Natural killer cell treated with Interleukin-12 subunit alpha and Interleukin-12 subunit beta and Interleukin-15 and Interleukin-18, amount 100 ng/mL, for 72 hours (primary cell): ENCODE results near the gene ULBP2. TPM values are rescaled to one million over a fixed set of nuclear protein-coding genes. Genes with fewer than 3 reads are reported as not detected.
"Not testable (repeated sequence)": the region's sequence is repeated elsewhere in the genome, so short reads cannot be mapped to it uniquely, and the experiment has no call there.

Experiments
- ATAC-seq, 2 donors: fragments of 150-1000 bp; cut with Tn5 transposase in 1 of 2; sonication (Bioruptor Pico), chemical (Tn5 transposase) in 1 of 2; 2 replicates each; pipeline ENCODE4 v1.10.0; 2021
- DNase-seq: peaks from one replicate; pipeline ENCODE4 v3.0.0; 2022; ENCODE audit warnings: low spot score
- H3K27ac Mint-ChIP-seq, 2 donors: 1 replicate in 1 of 2; 2 replicates in 1 of 2; pipeline ENCODE4 v1.8.0; 2022; ENCODE audit warnings: mixed read lengths in 2 of 2, mild to moderate bottlenecking in 1 of 2, moderate library complexity in 1 of 2
- H3K27me3 Mint-ChIP-seq, 2 donors: 1 replicate in 1 of 2; 2 replicates in 1 of 2; pipeline ENCODE4 v1.8.0; 2022; ENCODE audit warnings: mixed read lengths in 2 of 2
- H3K36me3 Mint-ChIP-seq: one replicate; pipeline ENCODE4 v1.8.0; 2022; ENCODE audit warnings: mixed read lengths
- H3K4me1 Mint-ChIP-seq, 2 donors: 1 replicate in 1 of 2; 2 replicates in 1 of 2; pipeline ENCODE4 v1.8.0; 2022; ENCODE audit warnings: low read depth in 2 of 2, mixed read lengths in 2 of 2, mild to moderate bottlenecking in 1 of 2
- H3K4me3 Mint-ChIP-seq: one replicate; pipeline ENCODE4 v1.8.0; 2022; ENCODE audit warnings: mixed read lengths
- H3K9me3 Mint-ChIP-seq: 2 replicates; pipeline ENCODE4 v1.8.0; 2022; ENCODE audit warnings: mixed read lengths
- total RNA-seq, 2 donors: library from RNA; stranded (reverse); gene quantifications; one replicate each; pipeline ENCODE4 v1.2.3, GENCODE V29; 2022

The ULBP2 gene
- total RNA-seq, 2 donors from 2014 or later: 0.98 to 4.0 TPM

DNA sequence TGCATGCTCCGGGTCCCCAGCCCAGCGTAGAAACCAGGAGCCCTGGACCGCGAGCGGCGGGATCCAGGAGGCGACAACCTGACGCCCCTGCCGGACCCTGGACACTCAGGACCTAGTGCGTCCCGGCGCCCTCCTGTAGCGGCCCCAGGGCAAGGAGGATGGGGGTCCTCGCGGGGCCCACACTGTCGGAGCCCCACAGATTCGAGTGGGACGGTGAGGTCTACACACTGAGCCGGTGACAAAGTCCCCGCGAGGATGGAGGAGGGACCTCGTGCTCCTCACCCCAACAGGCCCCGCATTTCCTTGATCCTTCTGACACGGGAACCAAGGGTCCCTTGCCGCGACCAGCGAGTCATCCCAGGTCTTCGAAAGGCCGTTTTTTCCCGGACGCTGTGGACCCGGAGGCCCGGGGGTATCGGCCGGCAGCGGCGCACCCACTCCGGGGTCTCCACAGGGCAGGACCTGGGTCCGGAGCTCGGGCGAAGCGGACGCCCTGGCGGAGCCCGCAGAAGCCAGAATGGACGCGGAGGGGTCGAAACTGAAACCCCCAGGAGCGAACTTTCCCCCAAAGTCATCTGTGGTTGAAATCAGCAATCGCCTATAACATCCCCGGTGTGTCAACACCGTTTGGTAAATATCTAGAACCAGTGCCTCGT, 12.6 kb downstream of the ULBP2 start:
- not testable (repeated sequence) for H3K9me3 Mint-ChIP-seq, H3K27ac Mint-ChIP-seq, H3K4me3 Mint-ChIP-seq, DNase-seq, H3K4me1 Mint-ChIP-seq, H3K36me3 Mint-ChIP-seq
- H3K27me3 Mint-ChIP-seq: peaks cover 51 to 74% of the 10 kb centered on the region in 2 donors
- ATAC-seq: peak; percentile 56 to 76

DNA sequence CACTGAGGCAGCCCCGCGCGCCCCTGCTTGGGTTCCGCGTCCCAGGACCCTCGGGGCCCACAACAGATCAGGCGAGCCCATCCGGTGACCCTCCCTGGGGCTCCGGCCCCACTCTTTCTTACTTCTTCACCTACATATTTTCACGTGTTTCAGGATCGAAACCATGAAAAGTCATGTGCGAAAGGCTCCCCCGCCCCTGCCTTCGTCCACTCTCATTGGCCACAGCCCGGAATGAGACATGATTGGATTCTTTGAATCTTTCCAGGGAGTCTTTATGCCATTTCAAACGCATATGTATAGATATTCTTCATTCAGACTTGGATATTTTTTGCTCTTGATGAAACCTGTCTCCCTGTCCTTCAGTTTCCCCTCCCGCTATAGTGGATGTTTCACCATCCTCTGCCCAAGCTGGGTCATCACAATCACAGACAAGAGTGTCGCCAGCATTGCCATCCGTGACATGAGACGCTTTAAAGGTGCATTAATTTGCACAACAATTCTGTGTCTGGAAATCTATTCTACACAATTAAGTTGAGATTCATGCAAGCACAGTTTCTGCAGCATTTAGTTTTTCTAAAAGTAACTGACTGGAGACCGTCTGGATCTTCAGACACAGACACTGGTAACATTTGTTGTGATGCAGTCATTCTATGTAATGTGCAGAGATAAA, 13.3 kb downstream of the ULBP2 start:
- Mint-ChIP-seq H3K27me3 (peaks cover 51 to 74% of the 10 kb centered on the region in 2 donors), H3K4me3 (peak overlapping the region; percentile 41)
- not testable (repeated sequence) for H3K36me3 Mint-ChIP-seq, H3K9me3 Mint-ChIP-seq, DNase-seq, H3K27ac Mint-ChIP-seq, ATAC-seq, H3K4me1 Mint-ChIP-seq

DNA sequence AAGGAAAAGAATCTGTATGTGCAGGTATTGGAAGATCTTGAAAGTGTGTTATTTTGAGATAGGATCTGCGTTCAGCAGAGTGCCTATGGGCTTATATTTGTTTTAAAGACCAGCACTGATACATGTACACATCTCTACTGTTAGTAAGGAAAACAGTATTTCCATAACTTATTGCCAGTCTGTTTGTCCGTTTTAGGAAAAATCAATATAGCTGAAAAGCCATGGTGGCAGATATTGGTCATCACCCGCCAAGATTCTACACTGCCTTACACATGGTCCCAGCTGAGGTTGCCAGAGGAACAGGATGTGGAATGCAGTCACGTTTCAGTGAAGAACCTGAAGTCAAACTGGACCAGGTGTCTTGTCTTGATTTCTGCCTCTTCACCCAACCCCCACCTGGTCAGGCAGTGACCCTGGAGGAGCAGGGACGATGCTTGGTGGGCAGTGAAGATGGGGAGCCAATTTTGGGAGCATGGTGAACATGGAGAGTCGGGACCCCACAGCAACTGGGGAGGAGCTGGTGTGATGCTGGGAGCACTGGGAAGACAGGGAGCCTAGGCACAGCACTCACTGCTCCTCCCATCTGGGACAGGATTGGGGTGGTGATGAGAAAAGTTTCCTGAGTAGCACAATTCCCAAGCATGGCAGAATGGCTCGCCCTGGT, 14.0 kb downstream of the ULBP2 start:
- not testable (repeated sequence) for H3K4me3 Mint-ChIP-seq, ATAC-seq, H3K36me3 Mint-ChIP-seq, H3K4me1 Mint-ChIP-seq, H3K27ac Mint-ChIP-seq, DNase-seq, H3K9me3 Mint-ChIP-seq
- peaks cover 50 to 72% of the 10 kb centered on the region in 2 donors for H3K27me3 Mint-ChIP-seq

DNA sequence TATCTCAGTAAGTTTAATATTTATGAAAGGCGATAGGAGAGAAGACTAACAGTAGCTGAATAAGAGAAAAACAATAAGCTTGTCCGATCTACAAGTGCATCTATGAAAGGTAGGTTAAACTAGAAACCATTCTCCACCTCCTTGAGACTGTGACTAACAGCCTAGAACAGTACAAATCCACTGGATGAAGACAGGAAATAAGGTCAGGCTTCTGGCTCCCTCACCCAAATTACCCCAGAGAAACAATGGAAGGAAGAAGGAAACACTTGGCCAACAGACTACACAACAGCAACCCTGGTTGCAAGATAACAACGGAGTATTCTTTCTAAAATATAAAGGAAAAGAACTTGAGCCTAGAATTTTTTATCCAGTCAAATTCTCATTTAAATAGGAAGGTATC, 16.3 kb downstream of the ULBP2 start:
- peaks cover 51 to 68% of the 10 kb centered on the region in 2 donors for H3K27me3 Mint-ChIP-seq
- H3K4me1 Mint-ChIP-seq, H3K36me3 Mint-ChIP-seq, H3K4me3 Mint-ChIP-seq, ATAC-seq, H3K27ac Mint-ChIP-seq, DNase-seq, H3K9me3 Mint-ChIP-seq: not testable (repeated sequence)

DNA sequence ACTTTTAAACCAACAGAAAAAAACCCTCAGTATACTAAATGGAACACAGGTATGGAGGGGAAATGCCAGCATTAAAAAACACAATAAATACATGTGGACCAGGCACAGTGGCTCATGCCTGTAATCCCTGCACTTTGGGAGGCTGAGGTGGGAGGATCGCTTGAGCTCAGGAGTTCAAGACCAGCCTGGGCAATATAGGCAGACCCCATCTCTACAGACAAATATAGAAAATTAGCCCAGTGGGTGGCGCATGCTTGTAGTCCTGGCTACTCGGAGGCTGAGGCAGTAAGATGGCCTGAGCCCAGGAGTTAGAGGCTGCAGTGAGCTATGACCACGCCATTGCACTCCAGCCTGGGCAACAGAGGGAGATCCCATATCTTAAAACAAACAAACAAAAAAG, 18.0 kb downstream of the ULBP2 start:
- not testable (repeated sequence) for ATAC-seq, H3K36me3 Mint-ChIP-seq, DNase-seq, H3K4me3 Mint-ChIP-seq, H3K9me3 Mint-ChIP-seq, H3K27ac Mint-ChIP-seq
- Mint-ChIP-seq H3K4me1 (peaks cover 21 to 23% of the 10 kb centered on the region in 2 donors), H3K27me3 (peaks cover 58 to 74% of the 10 kb centered on the region in 2 donors)

DNA sequence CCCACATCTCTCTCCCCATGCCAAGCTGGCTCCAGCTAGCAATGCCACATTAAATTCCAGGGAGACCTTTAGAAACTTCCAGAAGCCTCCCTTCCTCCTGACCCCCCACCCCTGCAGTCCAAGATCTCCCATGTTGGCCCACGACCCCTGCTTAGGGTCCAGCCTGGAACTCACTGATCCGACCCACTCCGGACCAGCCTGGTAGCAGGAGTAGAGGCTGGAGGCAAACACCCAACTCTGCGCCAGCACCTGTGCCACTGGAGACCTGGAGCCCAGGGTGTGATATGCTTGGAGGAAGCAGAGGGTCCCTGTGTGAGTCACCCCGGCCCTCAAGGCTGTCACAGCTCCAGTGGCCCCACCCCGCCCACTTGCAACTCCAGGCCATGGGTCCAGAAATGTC, 18.7 kb downstream of the ULBP2 start:
- no peak for ATAC-seq
- Mint-ChIP-seq H3K27me3 (peaks cover 56 to 74% of the 10 kb centered on the region in 2 donors), H3K36me3 (no peaks in the 10 kb centered on the region), H3K4me3 (no peak overlapping the region), H3K27ac (no peak overlapping the region), H3K4me1 (peaks cover 22 to 23% of the 10 kb centered on the region in 2 donors), H3K9me3 (no peaks in the 10 kb centered on the region)
- DNase-seq: no peak

DNA sequence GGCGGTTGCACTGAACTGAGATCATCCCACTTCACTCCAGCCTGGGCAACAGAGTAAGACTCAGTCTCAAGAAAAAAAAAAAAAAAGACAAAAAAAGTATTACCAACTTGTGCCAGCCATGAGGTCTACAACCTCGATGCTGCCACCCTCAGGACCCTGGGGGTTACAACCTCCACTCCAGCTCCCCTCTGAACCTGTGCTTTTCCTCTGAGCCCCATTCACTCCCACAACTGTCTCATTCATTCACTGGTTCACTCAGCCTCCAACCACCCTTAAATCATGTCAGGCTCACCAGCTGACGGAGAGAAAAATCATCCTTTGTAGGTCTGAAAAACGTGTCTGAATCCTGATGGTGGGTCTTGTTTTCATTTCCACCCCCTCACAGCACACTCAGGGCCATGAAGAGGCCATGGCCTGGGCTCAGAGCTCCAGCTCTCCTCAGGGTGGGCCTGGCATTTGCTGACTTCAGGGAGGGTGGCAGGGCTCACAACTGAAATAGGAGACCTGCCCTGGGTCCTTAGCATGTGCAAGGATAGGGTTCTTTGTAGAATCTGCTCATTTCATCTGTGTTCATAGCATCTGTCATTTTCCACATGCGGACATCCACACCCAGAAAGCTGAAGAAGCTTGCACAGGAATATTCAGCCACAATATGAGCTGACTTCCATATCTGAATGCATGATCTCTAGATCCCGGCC, 20.1 kb downstream of the ULBP2 start:
- H3K36me3 Mint-ChIP-seq: no peaks in the 10 kb centered on the region
- peaks cover 55 to 72% of the 10 kb centered on the region in 2 donors for H3K27me3 Mint-ChIP-seq
- no peak overlapping the region for H3K27ac Mint-ChIP-seq
- no peak for DNase-seq
- no peak overlapping the region for H3K4me3 Mint-ChIP-seq
- H3K4me1 Mint-ChIP-seq: peaks cover 29% of the 10 kb centered on the region in 2 donors
- H3K9me3 Mint-ChIP-seq: no peaks in the 10 kb centered on the region
- no peak for ATAC-seq

DNA sequence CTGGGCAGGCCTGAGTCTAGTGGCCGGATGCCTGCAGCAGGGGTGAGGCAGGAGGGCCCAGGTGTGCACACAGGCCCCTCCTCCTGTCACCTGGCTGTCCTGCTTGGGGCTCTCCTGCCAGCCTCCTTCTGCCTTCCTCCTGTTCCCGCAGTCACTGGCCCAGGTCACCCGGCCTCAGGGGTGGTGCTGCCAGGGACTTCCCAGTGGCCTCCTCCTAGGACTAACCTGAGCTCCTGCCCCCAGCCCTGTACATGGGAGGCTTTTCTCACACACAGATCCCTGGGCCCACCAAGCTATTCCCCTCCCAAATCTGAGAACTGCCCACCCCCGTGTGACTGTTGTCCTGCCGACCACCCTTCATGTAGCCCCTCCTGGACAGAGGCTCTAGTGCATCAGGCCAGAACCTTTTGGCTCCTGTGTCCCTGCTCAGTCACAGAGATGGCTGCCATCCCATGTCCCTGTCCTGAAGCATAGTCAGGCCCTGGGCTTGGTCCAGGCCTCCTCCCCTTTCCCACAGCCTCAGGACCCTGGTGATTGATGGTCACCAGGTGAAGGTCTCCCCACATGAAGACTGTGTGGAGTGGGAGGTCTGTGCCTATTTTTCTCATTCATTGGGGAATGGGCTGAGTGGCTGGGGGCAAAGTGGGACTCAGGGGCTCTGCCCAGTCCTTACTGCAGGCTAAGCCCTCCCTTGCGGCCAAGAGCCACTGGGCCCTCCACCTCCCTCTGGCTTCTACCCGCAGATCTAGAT, 20.8 kb downstream of the ULBP2 start:
- peak overlapping the region in 1 of 2 donors; percentile 76 for H3K27ac Mint-ChIP-seq
- H3K27me3 Mint-ChIP-seq: peaks cover 58 to 77% of the 10 kb centered on the region in 2 donors
- H3K4me1 Mint-ChIP-seq: peaks cover 29% of the 10 kb centered on the region in 2 donors
- no peaks in the 10 kb centered on the region for H3K36me3 Mint-ChIP-seq
- H3K4me3 Mint-ChIP-seq: peak overlapping the region; percentile 93
- DNase-seq (no peak), ATAC-seq (peak in 1 of 2 donors; percentile 52)
- H3K9me3 Mint-ChIP-seq: no peaks in the 10 kb centered on the region

DNA sequence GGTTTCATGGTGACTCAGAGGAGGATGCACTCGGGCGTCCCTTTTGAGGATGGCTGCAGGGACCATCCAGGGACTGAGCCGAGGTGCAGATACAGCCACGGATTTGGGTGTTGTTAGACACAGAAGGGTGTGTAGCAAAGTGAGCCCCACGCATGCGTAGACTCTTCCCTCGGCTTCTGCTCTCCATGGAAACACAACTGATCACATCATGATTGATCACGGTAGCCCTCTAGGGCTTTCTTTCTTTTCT, 21.3 kb downstream of the ULBP2 start:
- H3K4me1 Mint-ChIP-seq: peaks cover 29% of the 10 kb centered on the region in 2 donors
- H3K27ac Mint-ChIP-seq: peak overlapping the region in 1 of 2 donors; percentile 76
- no peaks in the 10 kb centered on the region for H3K9me3 Mint-ChIP-seq
- peak overlapping the region; percentile 93 for H3K4me3 Mint-ChIP-seq
- no peaks in the 10 kb centered on the region for H3K36me3 Mint-ChIP-seq
- DNase-seq: no peak
- peaks cover 59 to 78% of the 10 kb centered on the region in 2 donors for H3K27me3 Mint-ChIP-seq
- peak in 1 of 2 donors; percentile 34 for ATAC-seq

DNA sequence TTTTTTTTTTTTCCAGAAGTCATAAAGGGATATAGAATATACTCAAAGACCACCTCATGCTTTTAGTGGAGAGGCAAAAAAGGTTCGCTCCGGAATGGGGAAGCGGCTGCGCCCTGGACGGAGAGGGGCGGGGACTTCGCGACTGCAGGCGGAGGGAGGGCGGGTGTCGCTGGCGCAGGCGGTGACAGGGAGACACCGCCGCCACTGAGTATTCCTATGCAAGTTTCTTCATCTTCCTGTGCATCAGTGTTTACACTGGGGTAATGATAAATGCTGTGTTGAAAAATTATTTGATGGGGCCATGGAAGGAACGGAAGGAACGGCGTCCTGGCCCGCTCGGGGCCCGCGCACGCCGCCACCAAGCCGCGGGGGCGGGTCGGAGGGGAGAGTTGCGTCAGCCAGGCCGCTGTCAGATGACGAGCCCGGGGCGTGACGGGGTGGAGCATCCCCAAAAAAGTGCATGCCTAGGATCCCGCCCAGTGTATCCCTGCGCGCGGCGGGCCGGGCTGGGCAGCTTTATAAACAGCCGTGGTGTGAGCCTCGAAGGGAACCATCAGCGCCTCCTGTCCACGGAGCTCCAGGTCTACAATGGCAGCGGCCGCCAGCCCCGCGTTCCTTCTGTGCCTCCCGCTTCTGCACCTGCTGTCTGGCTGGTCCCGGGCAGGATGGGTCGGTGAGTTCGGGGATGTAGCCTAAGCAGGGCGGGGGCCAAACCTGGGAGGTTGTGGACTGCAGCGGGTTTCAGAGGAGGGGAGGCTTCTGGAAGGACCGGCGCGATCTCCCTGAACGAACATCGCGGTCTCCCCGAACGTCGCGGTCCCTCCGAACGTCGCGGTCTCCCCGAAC, 21.9 kb downstream of the ULBP2 start, which contains the start of gene ULBP1:
ULBP1 (plus strand) TSS at position 482 of the 846 bp plus-strand sequence; CDS start at position 589, 107 bp downstream.
- Mint-ChIP-seq H3K27ac (peak within 1 kb of the TSS; percentile 65 to 76), H3K4me3 (peak within 1 kb of the TSS; percentile 93), H3K27me3 (peaks cover 60 to 79% of the 10 kb centered on the region in 2 donors), H3K4me1 (peaks cover 29% of the 10 kb centered on the region in 2 donors), H3K36me3 (no peaks in the 10 kb centered on the region), H3K9me3 (no peaks in the 10 kb centered on the region)
- ATAC-seq: peak; percentile 82 to 90
- DNase-seq: peak; percentile 77

DNA sequence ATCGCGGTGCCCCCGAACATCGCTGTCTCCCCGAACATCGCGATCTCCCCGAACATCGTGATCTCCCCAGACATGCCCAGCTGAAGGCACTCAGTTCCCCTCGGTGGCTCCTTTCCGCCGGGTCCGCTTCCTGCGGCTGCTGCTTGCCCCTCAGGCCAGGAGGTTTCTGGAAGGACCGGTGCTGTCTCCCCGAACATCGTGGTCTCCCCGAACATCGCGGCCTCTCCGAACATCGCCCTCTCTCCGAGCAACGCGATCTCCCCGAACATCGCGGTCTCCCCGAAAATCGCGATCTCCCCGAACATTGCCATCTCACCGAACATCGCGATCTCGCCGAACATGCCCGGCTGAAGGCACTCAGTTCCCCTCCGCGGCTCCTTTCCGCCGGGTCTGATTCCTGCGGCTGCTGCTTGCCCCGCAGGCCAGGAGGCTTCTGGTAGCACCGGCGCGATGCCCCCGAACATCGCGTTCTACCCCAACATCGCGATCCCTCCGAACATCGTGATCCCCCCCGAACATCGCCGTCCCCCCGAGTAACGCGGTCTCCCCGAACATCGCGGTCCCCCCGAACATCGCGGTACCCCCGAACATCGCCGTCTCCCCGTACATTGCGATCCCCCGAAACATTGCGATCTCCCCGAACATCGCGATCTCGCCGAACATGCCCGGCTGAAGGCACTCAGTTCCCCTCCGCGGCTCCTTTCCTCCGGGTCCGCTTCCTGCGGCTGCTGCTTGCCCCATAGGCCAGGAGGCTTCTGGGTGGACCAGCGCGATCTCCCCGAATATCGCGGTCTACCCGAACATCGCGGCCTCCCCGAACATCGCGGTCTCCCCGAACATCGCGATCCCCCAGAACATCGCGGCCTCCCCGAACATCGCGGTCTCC, 22.7 kb downstream of the ULBP2 start:
- peak in 1 of 2 donors; percentile 2 for ATAC-seq
- Mint-ChIP-seq H3K27ac (peak overlapping the region; percentile 65 to 76), H3K36me3 (no peaks in the 10 kb centered on the region), H3K9me3 (no peaks in the 10 kb centered on the region), H3K27me3 (peaks cover 59 to 79% of the 10 kb centered on the region in 2 donors), H3K4me1 (peaks cover 29% of the 10 kb centered on the region in 2 donors), H3K4me3 (peak overlapping the region; percentile 93)
- DNase-seq: no peak
